HG03139 (cell line): ENCODE measurements around the gene FBXO38.
A peak's percentile ranks its signal among the peaks of the same experiment; 100 is the strongest.

ENCODE experiments used
- ATAC-seq: cut with Tn5 transposase; IDR thresholded peaks from one replicate; pipeline ENCODE4 v1.9.1; 2021; ENCODE audit not compliant: unreplicated experiment

Gene FBXO38

GRCh38 chr5:148471379-148471778, 87.6 kb downstream of the FBXO38 start:
- ATAC-seq: no peak

GRCh38 chr5:148474025-148474511, 90.3 kb downstream of the FBXO38 start:
- no peak for ATAC-seq

- ATAC-seq: no peak
Observed at GRCh38 chr5:148476302-148476701, 92.5 kb downstream of the FBXO38 start.

- ATAC-seq: no peak
Observed at GRCh38 chr5:148477429-148477828, 93.7 kb downstream of the FBXO38 start.

- no peak for ATAC-seq
Observed at GRCh38 chr5:148482196-148482595, 98.4 kb downstream of the FBXO38 start.

GRCh38 chr5:148482697-148483462, 99.1 kb downstream of the FBXO38 start:
- peak; percentile 91 for ATAC-seq

GRCh38 chr5:148483750-148484149, 100.0 kb downstream of the FBXO38 start:
- no peak for ATAC-seq

- ATAC-seq: no peak
Observed at GRCh38 chr5:148484651-148485050, 100.9 kb downstream of the FBXO38 start.

GRCh38 chr5:148486456-148486855, 102.7 kb downstream of the FBXO38 start:
- ATAC-seq: no peak

GRCh38 chr5:148488757-148489156, 105.0 kb downstream of the FBXO38 start:
- no peak for ATAC-seq

GRCh38 chr5:148491015-148491792, 107.4 kb downstream of the FBXO38 start:
- no peak for ATAC-seq

- no peak for ATAC-seq
Observed at GRCh38 chr5:148491793-148492184, 108.0 kb downstream of the FBXO38 start.

GRCh38 chr5:148492351-148492750, 108.6 kb downstream of the FBXO38 start:
- no peak for ATAC-seq
